ENCODE measurements around the gene TNS1. TPM values are rescaled to one million over a fixed set of nuclear protein-coding genes. Genes with fewer than 3 reads are reported as not detected.

TNS1 gene
- total and polyA plus RNA-seq, 4 donors, result 46.9 to 64.5 (median 58.1) TPM

DNA sequence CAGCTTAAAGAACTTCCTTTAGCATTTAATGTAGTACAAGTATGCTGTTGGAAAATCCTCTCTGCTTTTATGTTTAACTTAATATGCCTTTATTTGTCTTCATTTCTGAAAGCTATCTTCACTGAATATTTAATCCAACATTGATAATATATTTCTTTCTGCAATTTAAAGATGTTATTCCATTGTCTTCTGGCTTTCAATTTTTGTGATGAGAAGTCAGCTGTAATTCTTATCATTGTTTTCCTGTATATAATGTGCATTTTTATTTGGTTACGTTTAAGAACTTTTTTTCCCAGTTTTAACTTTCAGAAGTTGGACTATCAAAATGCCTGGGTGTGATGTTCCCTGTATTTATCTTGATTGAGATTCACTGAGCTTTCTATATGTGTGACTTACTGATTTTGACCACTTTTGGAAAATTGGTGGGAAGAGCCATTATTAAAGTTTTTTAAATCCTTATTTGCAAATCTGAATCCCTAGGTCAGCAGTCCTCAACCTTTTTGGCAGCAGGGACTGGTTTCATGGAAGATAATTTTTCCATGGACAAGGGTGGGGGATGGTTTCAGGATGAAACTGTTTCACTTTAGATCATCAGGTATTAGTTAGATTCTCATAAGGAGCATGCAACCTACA, 241.0 kb downstream of the TNS1 start:
- WGBS (ENCODE audit: insufficient coverage), result no CpG with 5 or more reads among the region's 1 CpG
- H3K27ac ChIP-seq (ENCODE audit: low read depth, low read length), result no peak overlapping the region

DNA sequence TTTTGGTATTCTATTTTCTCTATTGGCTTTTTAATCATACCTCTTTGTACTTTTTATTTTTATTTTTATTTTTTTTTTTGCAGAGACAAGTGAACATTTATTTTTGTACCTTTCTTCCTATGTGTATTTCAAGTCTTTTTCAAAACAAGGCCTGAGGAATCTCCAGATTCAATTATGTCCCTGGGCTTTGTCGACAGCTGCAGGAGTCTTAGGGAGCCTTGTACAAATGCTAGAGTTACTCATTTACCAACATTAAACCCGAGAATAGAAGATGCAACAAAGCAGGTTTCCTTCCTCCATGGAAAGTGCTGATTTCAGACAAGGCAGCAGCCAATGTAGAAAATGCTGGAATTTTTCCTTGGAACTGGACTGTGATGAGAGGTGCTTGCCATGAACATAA, 242.8 kb downstream of the TNS1 start:
- no peak overlapping the region for H3K4me3 ChIP-seq (ENCODE audit: low read depth, low read length)
- H3K9me3 ChIP-seq (ENCODE audit: control insufficient read depth, insufficient read depth, low read length), result peaks cover 7% of the 10 kb centered on the region
- H3K27ac ChIP-seq (ENCODE audit: low read depth, low read length), result no peak overlapping the region
- WGBS (ENCODE audit: insufficient coverage), result 0% methylated on average over 1 of the region's 2 CpGs
- H3K4me1 ChIP-seq (ENCODE audit: control insufficient read depth, insufficient read depth, low read length), result peaks cover 15% of the 10 kb centered on the region
- DNase-seq (ENCODE audit: low read depth in 4 of 6, low spot score in 6 of 6), result no peak
- H3K36me3 ChIP-seq (ENCODE audit: control insufficient read depth, insufficient read depth, low read length), result no peaks in the 10 kb centered on the region
- H3K27me3 ChIP-seq (ENCODE audit: control insufficient read depth, insufficient read depth, low read length), result no peaks in the 10 kb centered on the region

More for the DNA sequence above, 241.0 kb downstream of the TNS1 start:
- DNase-seq (ENCODE audit: low read depth in 4 of 6, low spot score in 6 of 6), result no peak
- Histone ChIP-seq H3K4me1 (ENCODE audit: control insufficient read depth, insufficient read depth, low read length) (peaks cover 2% of the 10 kb centered on the region), H3K27me3 (ENCODE audit: control insufficient read depth, insufficient read depth, low read length) (no peaks in the 10 kb centered on the region), H3K4me3 (ENCODE audit: low read depth, low read length) (no peak overlapping the region), H3K9me3 (ENCODE audit: control insufficient read depth, insufficient read depth, low read length) (peaks cover 7% of the 10 kb centered on the region), H3K36me3 (ENCODE audit: control insufficient read depth, insufficient read depth, low read length) (no peaks in the 10 kb centered on the region)

DNA sequence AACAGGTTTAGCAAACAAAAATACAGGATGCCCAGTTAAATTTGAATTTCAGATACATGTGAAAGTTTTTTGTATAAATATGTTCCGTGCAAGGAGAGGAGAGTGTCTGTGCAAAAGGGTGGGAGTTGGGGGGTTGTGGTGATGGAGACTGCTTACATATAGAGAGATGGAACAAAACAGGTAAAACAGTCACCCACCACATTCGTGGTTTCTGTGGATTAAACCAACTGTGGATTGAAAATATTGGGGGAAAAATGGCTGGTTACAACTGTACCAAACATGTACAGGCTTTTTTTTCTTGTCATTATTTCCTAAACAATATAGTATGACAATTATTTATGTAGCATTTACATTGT, 245.7 kb downstream of the TNS1 start:
- Histone ChIP-seq H3K36me3 (ENCODE audit: control insufficient read depth, insufficient read depth, low read length) (no peaks in the 10 kb centered on the region), H3K4me3 (ENCODE audit: low read depth, low read length) (no peak overlapping the region), H3K27me3 (ENCODE audit: control insufficient read depth, insufficient read depth, low read length) (no peaks in the 10 kb centered on the region), H3K4me1 (ENCODE audit: control insufficient read depth, insufficient read depth, low read length) (peaks cover 37% of the 10 kb centered on the region), H3K27ac (ENCODE audit: low read depth, low read length) (no peak overlapping the region), H3K9me3 (ENCODE audit: control insufficient read depth, insufficient read depth, low read length) (peaks cover 7% of the 10 kb centered on the region)
- WGBS (ENCODE audit: insufficient coverage), result 100% methylated on average over 1 of the region's 2 CpGs
- no peak for DNase-seq (ENCODE audit: low read depth in 4 of 6, low spot score in 6 of 6)

DNA sequence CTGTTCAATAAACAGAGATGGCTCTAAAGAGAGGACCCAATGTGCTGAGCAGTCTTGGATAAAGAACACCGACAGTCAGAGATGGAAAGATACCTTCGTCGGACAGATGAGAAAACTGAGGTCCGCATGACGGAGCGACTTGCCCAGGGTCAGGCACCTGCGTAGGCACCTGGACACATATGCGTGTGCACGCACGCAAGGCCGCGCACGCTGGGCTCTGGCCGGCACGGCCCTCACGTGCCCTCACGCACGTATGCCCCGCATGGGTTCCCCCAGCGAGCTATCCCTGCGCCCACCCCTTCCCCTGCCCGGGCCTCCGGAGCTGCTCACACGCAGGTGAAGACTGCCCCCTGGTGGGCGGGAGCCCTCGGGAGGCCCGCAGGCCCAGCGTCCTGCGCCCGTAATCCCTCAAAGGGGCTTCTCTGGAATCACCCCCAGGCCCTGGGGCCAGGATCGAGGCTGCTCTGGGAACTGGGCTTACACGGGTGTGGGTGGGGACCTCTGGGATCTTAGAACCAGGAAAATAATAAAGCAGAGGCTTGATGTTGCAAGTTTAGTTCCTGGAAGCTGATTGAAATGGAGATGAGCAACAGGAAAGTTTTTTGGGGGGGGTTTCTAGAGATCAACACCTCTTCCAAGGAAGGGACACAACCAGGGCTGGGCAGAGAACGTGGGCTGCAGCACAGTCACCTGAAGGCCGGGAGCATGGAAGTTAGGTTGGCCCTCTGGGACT, 246.3 kb downstream of the TNS1 start:
- Histone ChIP-seq H3K27me3 (ENCODE audit: control insufficient read depth, insufficient read depth, low read length) (no peaks in the 10 kb centered on the region), H3K4me1 (ENCODE audit: control insufficient read depth, insufficient read depth, low read length) (peaks cover 37% of the 10 kb centered on the region), H3K9me3 (ENCODE audit: control insufficient read depth, insufficient read depth, low read length) (peaks cover 2% of the 10 kb centered on the region), H3K4me3 (ENCODE audit: low read depth, low read length) (peak overlapping the region; percentile 28), H3K27ac (ENCODE audit: low read depth, low read length) (no peak overlapping the region), H3K36me3 (ENCODE audit: control insufficient read depth, insufficient read depth, low read length) (no peaks in the 10 kb centered on the region)
- 11% methylated on average over 34 of the region's 34 CpGs for WGBS (ENCODE audit: insufficient coverage)
- peak; percentile 33 to 92 (median 70) for DNase-seq (ENCODE audit: low read depth in 4 of 6, low spot score in 6 of 6)

DNA sequence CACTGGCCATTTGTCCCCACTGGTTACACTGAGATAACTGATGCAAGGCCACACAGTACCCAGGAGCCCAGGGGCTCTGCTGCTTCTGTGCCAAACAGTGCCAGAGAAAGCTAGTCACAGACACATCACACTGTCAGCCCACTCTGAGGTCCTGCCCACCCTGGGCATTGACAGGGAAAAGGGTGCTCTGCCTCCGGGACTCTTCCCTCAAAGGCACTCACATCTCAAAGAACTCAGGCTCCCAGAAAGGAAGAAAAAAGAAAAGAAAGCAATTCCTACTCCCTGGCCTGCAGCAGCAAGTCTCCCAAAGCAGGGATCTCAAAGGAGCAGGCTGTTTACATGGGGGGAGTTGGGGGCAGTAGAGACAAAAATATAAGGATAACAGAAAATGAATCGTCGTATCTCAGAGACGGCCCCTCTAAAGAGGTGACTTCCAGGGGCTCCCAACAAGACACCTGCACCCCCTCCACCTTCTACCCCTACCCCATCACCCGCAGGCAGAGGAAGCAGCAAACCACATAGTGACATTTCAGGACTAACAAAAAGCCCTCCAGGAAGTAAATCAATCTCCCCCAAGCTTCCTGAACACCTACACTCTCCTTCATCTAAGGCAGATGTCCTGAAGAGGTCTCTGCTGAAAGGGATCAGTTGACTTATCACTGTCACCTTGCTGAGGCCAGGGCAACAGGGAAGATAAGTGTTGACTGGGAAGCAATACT, 247.6 kb downstream of the TNS1 start:
- WGBS (ENCODE audit: insufficient coverage), result 50% methylated on average over 2 of the region's 5 CpGs
- no peak overlapping the region for H3K4me3 ChIP-seq (ENCODE audit: low read depth, low read length)
- H3K4me1 ChIP-seq (ENCODE audit: control insufficient read depth, insufficient read depth, low read length), result peaks cover 37% of the 10 kb centered on the region
- no peaks in the 10 kb centered on the region for H3K9me3 ChIP-seq (ENCODE audit: control insufficient read depth, insufficient read depth, low read length)
- no peak for DNase-seq (ENCODE audit: low read depth in 4 of 6, low spot score in 6 of 6)
- peak overlapping the region; percentile 7 for H3K27ac ChIP-seq (ENCODE audit: low read depth, low read length)
- no peaks in the 10 kb centered on the region for H3K27me3 ChIP-seq (ENCODE audit: control insufficient read depth, insufficient read depth, low read length)
- no peaks in the 10 kb centered on the region for H3K36me3 ChIP-seq (ENCODE audit: control insufficient read depth, insufficient read depth, low read length)

DNA sequence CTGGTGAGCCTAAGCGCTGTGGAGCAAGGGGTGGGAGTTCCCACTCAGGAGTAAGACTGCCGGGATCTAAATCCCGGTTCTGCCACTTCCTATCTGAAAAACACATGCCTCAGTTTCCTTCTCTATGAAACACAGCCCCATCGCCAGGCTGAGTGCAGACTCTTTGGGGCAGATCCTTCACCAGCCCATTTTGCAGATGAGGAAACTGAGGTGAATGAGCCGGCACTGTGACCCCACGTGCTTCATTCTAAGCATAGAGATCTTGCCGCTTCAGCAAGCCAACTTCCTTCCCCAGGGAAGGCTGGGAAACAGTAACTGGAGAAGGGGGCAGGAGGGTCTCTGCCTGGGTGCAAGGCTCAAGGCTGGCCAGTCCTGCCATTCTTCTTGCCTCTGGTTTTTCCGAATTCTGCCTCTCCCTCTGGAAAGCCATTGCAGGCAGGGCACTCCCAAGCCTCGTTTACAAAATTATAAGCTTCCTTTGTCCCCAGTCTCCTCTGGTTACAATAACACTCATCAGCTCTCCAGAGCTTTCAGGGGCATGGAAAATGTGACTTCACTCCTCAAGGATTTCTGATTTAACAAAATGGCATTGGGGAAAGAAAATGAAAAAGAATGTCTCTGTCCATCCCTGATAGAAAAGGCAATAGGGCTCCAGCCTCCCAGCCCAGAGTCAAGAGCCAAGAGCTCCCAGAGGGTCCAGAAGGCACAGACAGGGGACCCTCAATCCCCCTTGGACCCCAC, 249.2 kb downstream of the TNS1 start:
- H3K9me3 ChIP-seq (ENCODE audit: control insufficient read depth, insufficient read depth, low read length), result no peaks in the 10 kb centered on the region
- WGBS (ENCODE audit: insufficient coverage), result 94% methylated on average over 5 of the region's 9 CpGs
- peak overlapping the region; percentile 89 for H3K27ac ChIP-seq (ENCODE audit: low read depth, low read length)
- no peaks in the 10 kb centered on the region for H3K27me3 ChIP-seq (ENCODE audit: control insufficient read depth, insufficient read depth, low read length)
- H3K4me3 ChIP-seq (ENCODE audit: low read depth, low read length), result no peak overlapping the region
- no peak for DNase-seq (ENCODE audit: low read depth in 4 of 6, low spot score in 6 of 6)
- no peaks in the 10 kb centered on the region for H3K36me3 ChIP-seq (ENCODE audit: control insufficient read depth, insufficient read depth, low read length)
- H3K4me1 ChIP-seq (ENCODE audit: control insufficient read depth, insufficient read depth, low read length), result peaks cover 46% of the 10 kb centered on the region

DNA sequence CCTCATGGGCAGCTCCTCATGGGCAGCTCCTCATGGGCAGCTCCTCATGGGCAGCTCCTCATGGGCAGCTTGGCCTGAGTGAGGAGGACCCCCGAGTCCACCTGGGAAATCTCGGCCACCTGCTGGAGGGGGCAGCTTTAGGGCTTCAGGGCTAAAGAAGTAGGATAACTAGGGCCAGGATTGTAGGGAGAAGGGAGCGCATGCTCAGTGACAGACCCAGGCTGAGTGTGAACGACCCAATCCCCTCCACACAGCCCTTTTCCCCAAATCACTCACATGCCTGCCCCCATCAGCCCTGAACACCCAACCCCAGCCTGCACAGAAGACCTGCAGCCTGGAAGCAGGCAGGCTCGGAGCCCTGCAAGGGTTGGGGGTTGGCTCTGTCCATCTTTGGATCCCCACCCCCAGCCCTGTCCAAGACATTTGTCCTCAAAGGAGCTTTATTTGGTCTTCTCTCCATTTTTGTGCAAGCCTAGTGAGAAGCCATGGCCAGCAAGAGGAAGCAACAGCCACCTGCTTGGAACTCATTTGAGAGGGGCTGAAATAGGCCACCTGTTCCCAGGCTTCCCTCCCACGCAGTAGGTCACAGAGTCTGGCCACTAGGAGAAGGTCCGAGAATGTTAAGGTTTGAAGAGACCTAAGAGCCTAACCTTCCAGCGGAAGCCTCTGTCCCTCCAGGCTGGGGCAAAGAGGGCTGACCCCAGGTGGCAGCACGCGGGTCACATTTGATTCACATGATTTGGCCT, 249.9 kb downstream of the TNS1 start:
- Histone ChIP-seq H3K4me1 (ENCODE audit: control insufficient read depth, insufficient read depth, low read length) (peaks cover 49% of the 10 kb centered on the region), H3K27me3 (ENCODE audit: control insufficient read depth, insufficient read depth, low read length) (no peaks in the 10 kb centered on the region), H3K36me3 (ENCODE audit: control insufficient read depth, insufficient read depth, low read length) (no peaks in the 10 kb centered on the region), H3K9me3 (ENCODE audit: control insufficient read depth, insufficient read depth, low read length) (no peaks in the 10 kb centered on the region), H3K27ac (ENCODE audit: low read depth, low read length) (peak overlapping the region; percentile 89), H3K4me3 (ENCODE audit: low read depth, low read length) (no peak overlapping the region)
- WGBS (ENCODE audit: insufficient coverage), result 82% methylated on average over 9 of the region's 10 CpGs
- no peak for DNase-seq (ENCODE audit: low read depth in 4 of 6, low spot score in 6 of 6)

DNA sequence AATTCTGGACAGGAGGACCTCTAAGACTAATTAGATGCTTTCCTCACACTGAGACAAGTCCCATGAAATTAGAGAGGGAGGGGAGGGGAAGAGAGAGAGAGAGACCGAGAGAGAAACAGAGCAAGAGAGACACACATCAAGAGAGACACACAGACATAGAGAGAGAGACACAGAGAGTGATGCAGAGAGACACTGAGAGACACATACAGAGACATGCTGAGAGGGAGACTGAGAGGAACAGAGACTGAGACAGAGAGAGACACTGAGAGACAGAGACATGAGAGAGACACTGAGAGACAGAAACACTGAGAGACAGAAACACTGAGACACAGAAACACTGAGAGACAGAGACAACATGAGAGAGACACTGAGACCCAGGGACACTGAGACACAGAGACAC, 250.8 kb downstream of the TNS1 start:
- Histone ChIP-seq H3K4me1 (ENCODE audit: control insufficient read depth, insufficient read depth, low read length) (peaks cover 58% of the 10 kb centered on the region), H3K27me3 (ENCODE audit: control insufficient read depth, insufficient read depth, low read length) (no peaks in the 10 kb centered on the region), H3K9me3 (ENCODE audit: control insufficient read depth, insufficient read depth, low read length) (no peaks in the 10 kb centered on the region), H3K27ac (ENCODE audit: low read depth, low read length) (no peak overlapping the region), H3K4me3 (ENCODE audit: low read depth, low read length) (no peak overlapping the region), H3K36me3 (ENCODE audit: control insufficient read depth, insufficient read depth, low read length) (no peaks in the 10 kb centered on the region)
- DNase-seq (ENCODE audit: low read depth in 4 of 6, low spot score in 6 of 6), result no peak
- WGBS (ENCODE audit: insufficient coverage), result no CpG with 5 or more reads among the region's 1 CpG

DNA sequence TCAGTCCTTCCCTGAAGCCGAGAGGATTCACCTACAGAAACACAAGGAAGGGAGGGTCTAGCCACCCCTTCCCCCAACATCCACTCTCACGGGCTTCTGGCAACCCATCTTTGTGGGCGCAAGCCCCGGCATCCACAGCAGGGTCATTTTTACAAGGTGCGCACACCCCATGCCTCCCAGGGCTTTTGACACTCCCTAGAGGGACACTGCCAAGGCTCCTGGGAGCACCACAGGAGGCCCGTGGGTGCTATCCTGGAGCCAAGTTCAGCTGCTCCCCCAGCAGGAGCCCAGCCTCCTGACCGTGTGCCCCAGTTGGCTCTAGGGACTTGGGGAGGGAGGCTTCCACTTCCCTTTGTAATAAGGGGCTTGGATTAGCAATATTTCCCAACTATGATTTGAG, 251.6 kb downstream of the TNS1 start:
- no peaks in the 10 kb centered on the region for H3K27me3 ChIP-seq (ENCODE audit: control insufficient read depth, insufficient read depth, low read length)
- WGBS (ENCODE audit: insufficient coverage), result 83% methylated on average over 3 of the region's 7 CpGs
- no peak overlapping the region for H3K4me3 ChIP-seq (ENCODE audit: low read depth, low read length)
- H3K36me3 ChIP-seq (ENCODE audit: control insufficient read depth, insufficient read depth, low read length), result no peaks in the 10 kb centered on the region
- no peak overlapping the region for H3K27ac ChIP-seq (ENCODE audit: low read depth, low read length)
- no peak for DNase-seq (ENCODE audit: low read depth in 4 of 6, low spot score in 6 of 6)
- H3K4me1 ChIP-seq (ENCODE audit: control insufficient read depth, insufficient read depth, low read length), result peaks cover 54% of the 10 kb centered on the region
- no peaks in the 10 kb centered on the region for H3K9me3 ChIP-seq (ENCODE audit: control insufficient read depth, insufficient read depth, low read length)

All from spinal cord (tissue), 10 donors.